Right lobe of liver (tissue), 6 donors: ENCODE results near the gene PLOD3. TPM values are rescaled to one million over a fixed set of nuclear protein-coding genes. Genes with fewer than 3 reads are reported as not detected.

ENCODE experiments used
- ATAC-seq, 4 donors: fragments of 200-7000 bp; cut with Tn5 transposase; one replicate each; pipeline ENCODE4 v1.9.1; 2020; ENCODE audit warnings: mild to moderate bottlenecking in 4 of 4, moderate library complexity in 4 of 4
- DNase-seq, 3 donors: peaks; one replicate each; pipeline ENCODE4 v3.0.0-alpha.2; 2020
- H3K27ac ChIP-seq, 3 donors: fragments of 200-600 bp; one replicate each; pipeline ENCODE4 v1.8.0; 2022
- H3K27me3 ChIP-seq, 2 donors: fragments of 200-600 bp; one replicate each; pipeline ENCODE4 v1.8.0; 2022
- H3K36me3 ChIP-seq, 4 donors: fragments of 200-600 bp; sonication (generic) in 1 of 4; one replicate each; pipeline versions ENCODE4 v1.5.1 to v1.8.0; 2017 to 2022; ENCODE audit warnings: control low read depth in 1 of 4
- H3K4me1 ChIP-seq, 4 donors: fragments of 200-600 bp; sonication (generic) in 1 of 4; one replicate each; pipeline versions ENCODE4 v1.5.1 to v1.8.0; 2017 to 2022; ENCODE audit warnings: control low read depth in 1 of 4
- H3K4me3 ChIP-seq, 3 donors: fragments of 200-600 bp; one replicate each; pipeline ENCODE4 v1.8.0; 2022
- H3K9me3 ChIP-seq, 4 donors: fragments of 200-600 bp; sonication (generic) in 1 of 4; one replicate each; pipeline versions ENCODE4 v1.5.1 to v1.8.0; 2017 to 2022; ENCODE audit warnings: control low read depth in 1 of 4
- POLR2A ChIP-seq: fragments of 450-650 bp; IDR thresholded peaks from one replicate; pipeline ENCODE4 v1.6.1; 2017; ENCODE audit warnings: antibody characterized with exemption, mild to moderate bottlenecking
- WGBS: methylation state at CpG from one replicate; pipeline ENCODE4 v1.1.6; 2018; ENCODE audit warnings: low coverage, low lambda C conversion rate; ENCODE audit not compliant: insufficient coverage; ENCODE audit errors: missing lambda C conversion rate; 5-methylcytosine and 5-hydroxymethylcytosine counted together
- intact Hi-C, 2 donors: fragments of 100-400 bp; cut with DNase I; formaldehyde crosslinking; loops; one replicate each; pipeline versions ENCODE4 v1.11.2 to v1.14.1; 2022
- total RNA-seq, 6 experiments: library from RNA; depleted of rRNA in 2 of 6; stranded (reverse); fragments of >200 nt in 2 of 6; fragmentation: NEBNext Ultra II Directional in 3 of 6; extraction: Animal tissue kit (Norgen Biotek cat#: 25700) in 3 of 6; gene quantifications; one replicate each; pipeline versions ENCODE4 v1.1.0 to v1.2.4, GENCODE V29; 2016 to 2023
- TF ChIP-seq, protein P1 (sequence below), 4 donors: fragments of 200-600 bp in 3 of 4; fragments of 450-650 bp in 1 of 4; IDR thresholded peaks; one replicate each; pipeline versions ENCODE4 v1.5.1 to v1.8.0; 2016 to 2022; ENCODE audit warnings: antibody characterized with exemption in 4 of 4, mild to moderate bottlenecking in 2 of 4
- donor health status: DM: no; HTN: yes; CAD: no.
- donor health status: DM: no; HTN: no; CAD: no.
- donor health status: DM: no; HTN: no; CAD: no.
- donor health status: DM: no; HTN: yes; CAD: no.
- donor health status: DM: no; HTN: yes; CAD: no.

PLOD3 gene
- total RNA-seq, 6 experiments from 2014 or later: 41.7 to 57.5 (median 54.3) TPM

DNA sequence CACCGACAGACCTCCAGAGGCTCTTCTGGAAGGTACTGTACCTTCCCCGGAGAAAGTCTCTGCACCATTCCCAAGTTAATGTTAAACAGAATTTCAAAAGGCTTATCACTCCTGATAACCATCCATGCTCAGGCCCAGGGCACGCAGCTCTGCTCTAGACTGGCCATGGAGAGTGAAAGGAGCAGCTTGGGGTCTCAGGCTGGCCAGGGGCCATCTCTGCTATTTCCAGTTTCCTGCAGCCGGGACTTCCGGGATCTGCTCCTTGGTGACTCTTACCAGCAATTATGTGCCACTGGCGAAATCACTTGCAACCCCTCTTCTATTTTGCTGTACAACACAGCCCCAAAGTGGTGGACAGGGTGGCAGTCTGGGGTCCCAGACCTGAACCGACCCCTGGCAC lies 14.3 kb upstream of the PLOD3 start:
- peak; percentile 68 to 80 (median 72) for ATAC-seq
- peaks cover 0 to 33% (median 12%) of the 10 kb centered on the region in 4 donors for H3K4me1 ChIP-seq
- H3K27me3 ChIP-seq: no peaks in the 10 kb centered on the region
- intact Hi-C loops: no loop called here
- TF ChIP-seq, protein P1, sequence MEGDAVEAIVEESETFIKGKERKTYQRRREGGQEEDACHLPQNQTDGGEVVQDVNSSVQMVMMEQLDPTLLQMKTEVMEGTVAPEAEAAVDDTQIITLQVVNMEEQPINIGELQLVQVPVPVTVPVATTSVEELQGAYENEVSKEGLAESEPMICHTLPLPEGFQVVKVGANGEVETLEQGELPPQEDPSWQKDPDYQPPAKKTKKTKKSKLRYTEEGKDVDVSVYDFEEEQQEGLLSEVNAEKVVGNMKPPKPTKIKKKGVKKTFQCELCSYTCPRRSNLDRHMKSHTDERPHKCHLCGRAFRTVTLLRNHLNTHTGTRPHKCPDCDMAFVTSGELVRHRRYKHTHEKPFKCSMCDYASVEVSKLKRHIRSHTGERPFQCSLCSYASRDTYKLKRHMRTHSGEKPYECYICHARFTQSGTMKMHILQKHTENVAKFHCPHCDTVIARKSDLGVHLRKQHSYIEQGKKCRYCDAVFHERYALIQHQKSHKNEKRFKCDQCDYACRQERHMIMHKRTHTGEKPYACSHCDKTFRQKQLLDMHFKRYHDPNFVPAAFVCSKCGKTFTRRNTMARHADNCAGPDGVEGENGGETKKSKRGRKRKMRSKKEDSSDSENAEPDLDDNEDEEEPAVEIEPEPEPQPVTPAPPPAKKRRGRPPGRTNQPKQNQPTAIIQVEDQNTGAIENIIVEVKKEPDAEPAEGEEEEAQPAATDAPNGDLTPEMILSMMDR (IDR thresholded peaks at IDR 0.05): no peak
- no peak for TF ChIP-seq POLR2A
- peak overlapping the region in 2 of 3 donors; percentile 25 to 50 for H3K4me3 ChIP-seq
- peaks cover 0 to 13% (median 0%) of the 10 kb centered on the region in 4 donors for H3K36me3 ChIP-seq
- WGBS: 38% methylated on average over 6 of the region's 7 CpGs
- DNase-seq: peak in 1 of 3 donors; percentile 74
- peak overlapping the region; percentile 58 to 81 (median 81) for H3K27ac ChIP-seq
- no peaks in the 10 kb centered on the region for H3K9me3 ChIP-seq

DNA sequence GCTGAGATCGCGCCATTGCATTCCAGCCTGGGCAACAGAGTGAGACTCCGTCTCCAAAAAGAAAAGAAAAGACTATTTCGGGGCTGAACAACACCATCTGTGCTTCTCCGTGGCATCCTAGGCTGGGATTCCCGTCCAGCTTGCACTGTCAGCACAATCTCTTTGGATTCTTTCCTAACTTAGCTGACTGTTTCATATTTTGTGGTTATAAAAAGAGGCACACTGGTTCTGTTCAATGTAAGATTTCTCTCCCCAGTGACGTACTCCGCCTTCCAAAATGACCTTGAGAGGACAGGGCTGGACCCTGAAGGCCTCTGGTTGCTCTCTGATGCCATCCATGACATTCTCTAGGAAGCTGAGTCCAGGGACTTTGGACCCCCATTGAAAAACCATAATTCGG lies 9.3 kb upstream of the PLOD3 start:
- ATAC-seq: no peak
- TF ChIP-seq, protein P1 (IDR thresholded peaks at IDR 0.05): no peak
- no peak for TF ChIP-seq POLR2A
- 60% methylated on average over 9 of the region's 9 CpGs for WGBS
- H3K9me3 ChIP-seq: no peaks in the 10 kb centered on the region
- no peak overlapping the region for H3K4me3 ChIP-seq
- no peak for DNase-seq
- peaks cover 0 to 58% (median 20%) of the 10 kb centered on the region in 4 donors for H3K36me3 ChIP-seq
- H3K27ac ChIP-seq: no peak overlapping the region
- H3K27me3 ChIP-seq: no peaks in the 10 kb centered on the region
- intact Hi-C loops: no loop called here
- peaks cover 0 to 26% (median 9%) of the 10 kb centered on the region in 4 donors for H3K4me1 ChIP-seq

DNA sequence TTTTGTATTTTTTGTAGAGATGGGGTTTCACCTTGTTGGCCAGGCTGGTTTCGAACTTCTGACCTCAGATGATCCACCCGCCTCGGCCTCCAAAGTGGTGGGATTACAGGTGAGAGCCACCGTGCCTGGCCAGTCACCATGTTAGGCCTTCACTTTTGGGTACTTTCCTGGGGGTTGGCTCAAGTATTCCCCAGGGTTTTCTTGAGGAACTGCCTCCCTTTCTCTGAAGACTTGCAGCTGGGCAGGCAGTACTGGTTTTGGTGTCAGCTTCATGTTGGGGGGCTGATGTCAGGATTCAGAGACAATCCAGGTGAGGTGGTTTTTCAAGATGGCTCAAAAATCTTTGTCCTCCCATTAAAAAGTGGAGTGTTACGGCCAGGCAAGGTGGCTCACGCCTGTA lies 8.3 kb upstream of the PLOD3 start:
- Histone ChIP-seq H3K27ac (no peak overlapping the region), H3K27me3 (no peaks in the 10 kb centered on the region), H3K4me3 (no peak overlapping the region), H3K4me1 (peaks cover 0 to 27% (median 9%) of the 10 kb centered on the region in 4 donors), H3K36me3 (peaks cover 0 to 59% (median 22%) of the 10 kb centered on the region in 4 donors), H3K9me3 (no peaks in the 10 kb centered on the region)
- TF ChIP-seq, protein P1 (IDR thresholded peaks at IDR 0.05): no peak
- TF ChIP-seq POLR2A: no peak
- 86% methylated on average over 4 of the region's 6 CpGs for WGBS
- intact Hi-C loops: no loop called here
- DNase-seq (no peak), ATAC-seq (no peak)

DNA sequence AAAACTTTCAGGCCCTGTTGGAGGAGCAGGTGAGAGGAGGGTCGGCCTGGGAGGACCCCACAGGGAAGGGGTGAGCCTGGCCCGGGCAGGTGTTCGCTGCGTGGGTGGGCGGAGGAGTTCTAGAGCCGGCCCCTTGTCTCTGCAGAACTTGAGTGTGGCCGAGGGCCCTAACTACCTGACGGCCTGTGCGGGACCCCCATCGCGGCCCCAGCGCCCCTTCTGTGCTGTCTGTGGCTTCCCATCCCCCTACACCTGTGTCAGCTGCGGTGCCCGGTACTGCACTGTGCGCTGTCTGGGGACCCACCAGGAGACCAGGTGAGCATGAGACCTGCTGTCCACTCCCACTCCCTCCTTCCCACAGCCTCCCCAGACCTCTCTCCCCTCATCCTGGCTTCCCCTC lies 6.1 kb upstream of the PLOD3 start:
- no CpG with 5 or more reads among the region's 15 CpGs for WGBS
- no peak for ATAC-seq
- H3K27ac ChIP-seq: no peak overlapping the region
- intact Hi-C loops: no loop called here
- TF ChIP-seq, protein P1 (IDR thresholded peaks at IDR 0.05): no peak
- TF ChIP-seq POLR2A: no peak
- H3K4me1 ChIP-seq: peaks cover 0 to 21% (median 7%) of the 10 kb centered on the region in 4 donors
- no peak for DNase-seq
- H3K4me3 ChIP-seq: no peak overlapping the region
- H3K9me3 ChIP-seq: no peaks in the 10 kb centered on the region
- H3K27me3 ChIP-seq: no peaks in the 10 kb centered on the region
- H3K36me3 ChIP-seq: peaks cover 0 to 53% (median 22%) of the 10 kb centered on the region in 4 donors
